Lower leg skin (tissue), 3 donors: ENCODE results near the gene KRT16.

Experiments
- CTCF ChIP-seq, 3 donors: fragments of 450-650 bp; IDR thresholded peaks; one replicate each; pipeline ENCODE4 v1.5.1; 2016; ENCODE audit warnings: antibody characterized with exemption in 3 of 3, mild to moderate bottlenecking in 3 of 3, moderate library complexity in 2 of 3
- POLR2A ChIP-seq, 2 donors: fragments of 450-650 bp; IDR thresholded peaks; one replicate each; pipeline ENCODE4 v1.6.1; 2016 to 2017; ENCODE audit warnings: antibody characterized with exemption in 2 of 2, mild to moderate bottlenecking in 1 of 2, moderate library complexity in 1 of 2

- TF ChIP-seq CTCF (IDR thresholded peaks at IDR 0.05) (no peak), POLR2A (IDR thresholded peaks at IDR 0.05) (no peak)
Observed at GRCh38 chr17:41595585-41595984, 17.0 kb downstream of the KRT16 start.
